ENCODE measurements around the gene ASCC1.
"Not testable (repeated sequence)": the region's sequence is repeated elsewhere in the genome, so short reads cannot be mapped to it uniquely, and the experiment has no call there.

Gene ASCC1

GRCh38 chr10:72248468-72249151 is 32.5 kb upstream of the ASCC1 start:
- no peak for DNase-seq (ENCODE audit: low spot score)

DNA sequence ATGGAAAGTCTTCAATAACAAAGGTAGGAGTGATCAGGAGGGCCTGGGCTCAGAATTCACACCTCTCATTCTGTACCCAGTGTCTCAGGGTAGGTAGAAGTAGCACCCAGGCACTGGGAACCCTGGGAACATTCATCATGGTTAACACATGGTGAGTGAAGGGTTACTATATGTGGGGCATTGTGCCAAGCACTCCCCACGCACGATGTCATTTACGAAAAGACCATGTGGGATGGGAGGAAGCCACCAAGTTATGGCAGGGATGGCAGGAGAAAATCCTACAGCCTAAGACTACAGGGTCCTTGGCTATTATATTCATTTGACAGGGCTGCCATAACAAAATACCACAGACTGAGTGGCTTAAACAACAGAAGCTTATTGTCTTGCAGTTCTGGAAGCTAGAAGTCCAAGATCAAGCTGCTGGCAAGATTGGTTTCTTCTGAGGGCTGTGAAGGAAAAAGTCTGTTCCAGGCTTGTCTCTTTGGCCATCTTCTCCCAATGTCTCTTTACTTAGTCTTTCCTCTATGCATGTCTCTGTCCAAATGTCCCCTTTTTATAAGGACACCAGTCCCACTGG is 30.0 kb upstream of the ASCC1 start:
- no peak for DNase-seq (ENCODE audit: low spot score)

- no peak for DNase-seq (ENCODE audit: low spot score)
Measured at GRCh38 chr10:72244573-72245038, 28.5 kb upstream of the ASCC1 start.

- no peak for DNase-seq (ENCODE audit: low spot score)
Measured at GRCh38 chr10:72243822-72244437, 27.9 kb upstream of the ASCC1 start.

DNA sequence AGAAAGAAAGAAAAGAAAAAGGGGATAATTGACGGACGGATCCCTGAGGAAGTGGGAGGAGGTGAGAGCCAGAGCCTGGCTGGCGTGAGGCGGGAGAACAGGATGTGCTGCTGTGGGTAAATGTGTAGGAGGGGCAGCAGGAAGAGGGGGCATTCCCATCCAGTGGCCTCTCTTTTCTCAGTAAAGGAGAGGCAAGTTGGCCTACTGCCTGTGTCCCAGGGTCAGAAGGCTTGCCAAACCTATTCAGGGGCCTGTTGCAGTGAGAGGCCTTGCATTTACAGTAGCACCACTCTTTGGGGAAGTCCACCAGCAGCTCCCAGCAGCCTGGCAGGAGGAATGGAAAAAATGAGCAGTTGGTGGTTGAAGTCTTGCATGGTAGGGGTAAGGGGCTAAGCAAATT is 26.6 kb upstream of the ASCC1 start:
- DNase-seq (ENCODE audit: low spot score), result no peak

DNA sequence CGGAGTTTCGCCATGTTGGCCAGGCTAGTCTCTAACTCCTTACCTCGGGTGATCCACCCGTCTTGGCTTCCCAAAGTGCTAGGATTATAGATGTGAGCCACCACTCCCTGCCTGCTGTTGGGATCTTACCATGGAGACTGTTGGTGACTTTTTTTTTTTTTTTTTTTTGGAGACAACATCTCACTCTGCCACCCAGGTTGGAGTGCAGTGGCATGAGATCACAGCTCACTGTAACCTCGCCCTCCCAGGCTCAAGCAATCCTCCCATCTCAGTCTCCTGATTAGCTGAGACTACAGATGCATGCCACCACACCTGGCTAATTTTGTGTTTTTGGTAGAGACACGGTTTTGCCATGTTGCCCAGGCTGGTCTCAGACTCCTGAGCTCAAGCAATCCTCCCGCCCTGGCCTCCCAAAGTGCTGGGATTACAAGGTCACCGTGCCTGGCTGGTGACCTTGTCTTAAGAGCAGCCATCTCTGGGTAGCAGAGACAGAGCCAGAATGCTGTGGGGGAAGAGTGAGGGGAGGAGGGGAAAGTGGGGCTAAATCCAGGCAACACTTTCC is 25.7 kb upstream of the ASCC1 start:
- no peak for DNase-seq (ENCODE audit: low spot score)

DNA sequence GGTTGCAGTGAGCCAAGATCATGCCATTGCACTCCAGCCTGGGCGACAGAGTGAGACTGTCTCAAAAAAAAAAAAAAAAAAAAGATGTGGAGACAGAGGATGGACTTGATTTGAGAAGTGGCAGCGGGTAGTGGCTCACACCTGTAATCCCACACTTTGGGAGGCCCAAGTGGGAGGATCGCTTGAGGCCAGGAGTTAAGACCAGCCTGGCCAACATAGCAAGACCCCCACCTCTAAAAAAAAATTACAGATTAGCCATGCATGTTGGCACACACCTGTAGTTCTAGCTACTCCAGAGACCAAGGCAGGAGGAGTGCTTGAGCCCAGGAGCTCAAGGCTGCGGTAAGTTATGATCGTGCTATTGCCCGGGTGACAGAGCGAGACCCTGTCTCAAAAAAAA is 24.3 kb upstream of the ASCC1 start:
- no peak for DNase-seq (ENCODE audit: low spot score)

GRCh38 chr10:72239409-72239808 is 23.3 kb upstream of the ASCC1 start:
- DNase-seq (ENCODE audit: low spot score), result no peak

DNA sequence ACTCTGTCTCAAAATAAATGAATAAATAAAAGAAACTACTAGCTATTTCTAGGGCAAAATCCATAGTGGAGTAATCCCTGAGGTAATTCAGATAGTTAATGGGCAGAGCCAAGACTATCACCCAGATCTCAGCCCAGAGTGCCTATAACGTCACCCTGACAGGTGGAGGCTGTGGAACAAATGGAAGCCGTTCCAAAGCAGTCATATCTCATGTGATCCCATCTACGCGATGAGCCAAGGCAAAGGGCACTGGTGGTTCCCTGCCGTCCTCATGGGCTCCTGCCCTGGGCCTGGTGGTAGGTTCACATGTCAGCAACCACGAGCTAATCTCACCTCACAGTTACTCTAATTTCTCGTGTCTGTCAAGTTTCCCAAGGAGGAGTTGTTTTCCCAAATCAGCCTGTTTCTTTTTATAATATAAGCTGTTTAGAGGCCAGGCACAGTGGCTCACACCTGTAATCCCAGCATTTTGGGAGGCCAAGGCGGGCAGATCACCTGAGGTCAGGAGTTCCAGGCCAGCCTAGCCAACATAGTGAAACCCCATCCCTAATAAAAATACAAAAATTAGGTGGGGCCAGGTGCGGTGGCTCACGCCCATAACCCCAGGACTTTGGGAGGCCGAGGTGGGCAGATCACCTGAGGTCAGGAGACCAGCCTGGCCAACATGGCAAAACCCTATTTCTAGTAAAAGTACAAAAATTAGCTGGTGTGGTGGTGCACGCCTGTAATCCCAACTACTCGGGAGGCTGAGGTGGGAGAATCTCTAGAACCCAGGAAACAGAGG is 22.5 kb upstream of the ASCC1 start:
- DNase-seq (ENCODE audit: low spot score), result no peak

- no peak for DNase-seq (ENCODE audit: low spot score)
Measured at GRCh38 chr10:72235544-72236279, 19.6 kb upstream of the ASCC1 start.

- DNase-seq (ENCODE audit: low spot score), result no peak
Measured at GRCh38 chr10:72234560-72235095, 18.6 kb upstream of the ASCC1 start.

DNA sequence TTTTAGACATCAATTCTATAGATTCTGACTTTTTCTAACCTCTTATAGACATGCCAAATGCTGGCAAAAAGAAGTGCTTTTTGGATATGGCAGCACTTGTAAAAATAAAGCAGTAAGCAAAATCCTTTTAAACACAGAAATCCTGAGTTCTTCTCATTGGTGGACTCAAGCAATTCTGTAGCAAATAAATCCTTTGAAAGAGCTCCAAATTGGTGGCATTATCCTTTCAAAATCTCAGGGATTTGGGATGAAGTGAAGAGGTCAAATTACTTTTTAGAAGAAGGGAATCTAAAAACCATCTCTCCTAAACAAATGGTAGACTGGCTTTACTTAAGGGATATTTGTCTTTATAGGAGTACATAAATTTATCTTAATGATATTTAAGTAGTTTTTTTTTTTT is 17.5 kb upstream of the ASCC1 start:
- no peak for DNase-seq (ENCODE audit: low spot score)

GRCh38 chr10:72229261-72230251 is 13.5 kb upstream of the ASCC1 start:
- no peak for DNase-seq (ENCODE audit: low spot score)

DNA sequence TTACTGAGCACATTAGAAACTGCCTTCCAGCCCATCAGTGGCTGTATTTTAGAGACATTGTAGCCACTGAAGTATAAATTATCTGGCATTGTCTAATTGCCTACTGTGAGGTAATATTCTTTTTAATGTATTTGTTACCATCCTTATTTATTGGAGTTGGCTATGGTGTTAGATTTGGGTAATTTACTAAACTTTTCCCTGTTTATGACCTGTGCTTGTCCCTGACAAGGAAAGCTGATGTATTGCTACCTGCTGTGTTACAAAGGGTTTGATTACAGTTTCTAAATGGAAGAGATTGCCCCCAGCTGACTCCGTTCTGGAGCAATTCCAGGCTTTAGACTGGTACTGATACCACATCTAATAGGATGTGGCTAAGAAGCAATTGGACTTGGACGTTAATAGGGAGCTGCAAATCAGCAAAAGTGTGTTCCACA is 12.3 kb upstream of the ASCC1 start:
- no peak for DNase-seq (ENCODE audit: low spot score)

GRCh38 chr10:72227826-72228225 is 11.8 kb upstream of the ASCC1 start:
- DNase-seq (ENCODE audit: low spot score), result no peak

- DNase-seq (ENCODE audit: low spot score), result no peak
Measured at GRCh38 chr10:72226418-72227027, 10.4 kb upstream of the ASCC1 start.

DNA sequence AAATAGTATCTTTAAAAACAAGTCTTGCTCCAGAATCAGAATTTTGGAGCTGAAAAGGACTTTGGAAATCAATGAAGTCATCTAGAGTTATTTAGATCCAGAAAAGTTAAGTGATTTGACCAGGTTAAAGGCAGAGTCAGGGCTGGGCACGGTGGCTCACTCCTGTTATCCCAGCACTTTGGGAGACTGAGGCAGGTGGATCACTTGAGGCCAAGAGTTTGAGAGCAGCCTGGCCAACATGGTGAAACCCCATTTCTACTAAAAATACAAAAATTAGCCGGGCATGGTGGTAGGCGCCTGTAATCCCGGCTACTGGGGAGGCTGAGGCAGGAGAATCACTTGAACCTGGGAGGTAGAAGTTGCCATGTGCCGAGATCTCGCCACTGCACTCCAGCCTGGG is 8.1 kb upstream of the ASCC1 start:
- DNase-seq (ENCODE audit: low spot score), result not testable (repeated sequence)

DNA sequence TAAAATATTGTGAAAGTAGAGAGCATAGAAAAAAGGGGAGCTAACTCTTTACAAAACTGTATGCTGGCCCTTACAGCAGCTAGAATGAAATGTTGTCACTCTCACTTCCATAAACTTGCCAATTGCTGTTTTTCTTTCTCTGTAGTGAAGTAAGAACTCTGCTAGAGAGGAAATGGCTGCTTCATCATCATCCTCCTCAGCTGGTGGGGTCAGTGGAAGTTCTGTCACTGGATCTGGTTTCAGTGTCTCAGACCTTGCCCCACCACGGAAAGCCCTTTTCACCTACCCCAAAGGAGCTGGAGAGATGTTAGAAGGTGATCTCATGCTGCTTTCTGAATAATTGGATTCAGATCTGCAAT is 7.6 kb upstream of the ASCC1 start:
- no peak for DNase-seq (ENCODE audit: low spot score)

DNA sequence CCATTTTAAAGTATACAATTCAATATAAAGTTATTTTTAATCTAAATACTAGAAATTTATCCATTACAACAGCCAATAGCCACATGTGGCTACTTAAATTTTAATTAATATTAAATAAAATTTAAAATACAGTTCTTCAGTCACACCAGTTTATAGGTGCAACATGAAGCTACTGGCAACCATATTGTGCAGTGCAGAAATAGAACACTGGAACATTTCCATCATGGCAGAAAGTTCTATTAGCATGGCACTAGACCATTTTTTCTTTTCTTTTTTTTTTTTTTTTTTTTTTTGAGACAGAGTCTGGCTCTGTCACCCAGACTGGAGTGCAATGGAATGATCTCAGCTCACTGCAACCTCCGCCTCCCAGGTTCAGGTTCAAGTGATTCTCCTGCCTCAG is 5.2 kb upstream of the ASCC1 start:
- no peak for DNase-seq (ENCODE audit: low spot score)

DNA sequence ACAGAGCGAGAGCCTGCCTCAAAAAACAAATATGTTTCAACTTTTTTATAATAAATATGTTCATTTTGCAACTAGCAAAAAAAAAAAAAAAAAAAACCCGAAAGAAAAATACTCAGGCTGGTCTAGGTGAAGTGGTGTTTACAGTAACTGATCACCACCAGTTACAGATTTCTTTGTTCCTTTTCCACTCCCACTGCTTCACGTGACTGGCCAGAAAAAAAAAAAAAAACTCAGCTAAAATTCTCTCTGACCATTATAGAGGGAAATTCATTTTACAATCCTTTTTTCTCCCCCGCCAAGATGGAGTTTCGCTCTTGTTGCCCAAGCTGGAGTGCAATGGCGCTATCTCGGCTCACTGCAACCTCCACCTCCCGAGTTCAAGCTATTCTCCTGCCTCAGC is 4.6 kb upstream of the ASCC1 start:
- DNase-seq (ENCODE audit: low spot score), result no peak
